LNCAP (cell line): Measurements from ENCODE around the gene METAP1D.

Experiments used
- CTCF ChIP-seq: fragments of 450-650 bp; IDR thresholded peaks from 2 replicates; pipeline ENCODE4 v1.5.1; 2017; ENCODE audit warnings: mild to moderate bottlenecking

Gene METAP1D

DNA sequence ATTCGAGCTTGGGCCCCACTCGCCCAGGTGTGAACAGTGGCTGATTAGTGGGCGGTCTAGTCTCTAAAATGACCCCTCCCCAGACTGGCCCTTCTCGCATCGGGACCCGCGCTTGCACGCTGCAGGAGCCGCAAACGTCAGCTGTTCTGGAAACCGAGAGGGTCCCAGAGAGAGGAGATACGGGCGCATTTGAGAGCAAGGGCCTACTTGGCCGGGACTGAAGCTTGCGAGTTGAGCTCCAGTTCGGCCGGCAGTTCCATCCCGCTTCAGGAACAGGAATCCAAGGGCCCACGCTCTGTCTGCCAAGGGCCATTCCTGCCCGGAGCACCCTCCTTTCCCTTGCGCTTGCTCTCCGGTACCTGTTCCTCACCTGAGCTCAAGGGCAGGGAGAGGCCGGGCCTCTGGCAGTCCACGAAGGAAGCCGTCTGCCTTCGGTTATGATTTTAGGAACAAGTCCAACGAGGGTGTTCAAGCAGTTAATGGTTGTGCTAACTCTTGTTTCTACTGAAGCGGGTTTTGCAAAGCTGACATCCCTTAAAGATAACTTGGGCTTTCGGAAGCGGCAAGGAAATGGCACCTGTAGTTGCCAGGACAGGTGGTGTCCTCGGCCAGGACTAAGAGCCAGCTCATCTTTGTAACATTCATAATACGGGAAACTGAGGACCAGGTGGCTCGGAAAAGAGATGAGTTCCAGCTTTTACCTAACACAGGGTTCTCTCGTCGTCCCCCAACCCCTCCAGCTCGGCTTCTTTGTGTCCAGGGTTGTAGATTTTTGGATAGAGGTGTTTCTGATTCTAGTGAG lies 81.7 kb downstream of the METAP1D start:
- no peak for TF ChIP-seq CTCF

GRCh38 chr2:172082105-172082943 lies 82.6 kb downstream of the METAP1D start:
- TF ChIP-seq CTCF = no peak

GRCh38 chr2:172082944-172083627 lies 83.3 kb downstream of the METAP1D start:
- TF ChIP-seq CTCF = no peak

- no peak for TF ChIP-seq CTCF
These were observed 84.1 kb downstream of the METAP1D start for GRCh38 chr2:172083628-172084394.

- no peak for TF ChIP-seq CTCF
These were observed 84.6 kb downstream of the METAP1D start for GRCh38 chr2:172084395-172084644.

DNA sequence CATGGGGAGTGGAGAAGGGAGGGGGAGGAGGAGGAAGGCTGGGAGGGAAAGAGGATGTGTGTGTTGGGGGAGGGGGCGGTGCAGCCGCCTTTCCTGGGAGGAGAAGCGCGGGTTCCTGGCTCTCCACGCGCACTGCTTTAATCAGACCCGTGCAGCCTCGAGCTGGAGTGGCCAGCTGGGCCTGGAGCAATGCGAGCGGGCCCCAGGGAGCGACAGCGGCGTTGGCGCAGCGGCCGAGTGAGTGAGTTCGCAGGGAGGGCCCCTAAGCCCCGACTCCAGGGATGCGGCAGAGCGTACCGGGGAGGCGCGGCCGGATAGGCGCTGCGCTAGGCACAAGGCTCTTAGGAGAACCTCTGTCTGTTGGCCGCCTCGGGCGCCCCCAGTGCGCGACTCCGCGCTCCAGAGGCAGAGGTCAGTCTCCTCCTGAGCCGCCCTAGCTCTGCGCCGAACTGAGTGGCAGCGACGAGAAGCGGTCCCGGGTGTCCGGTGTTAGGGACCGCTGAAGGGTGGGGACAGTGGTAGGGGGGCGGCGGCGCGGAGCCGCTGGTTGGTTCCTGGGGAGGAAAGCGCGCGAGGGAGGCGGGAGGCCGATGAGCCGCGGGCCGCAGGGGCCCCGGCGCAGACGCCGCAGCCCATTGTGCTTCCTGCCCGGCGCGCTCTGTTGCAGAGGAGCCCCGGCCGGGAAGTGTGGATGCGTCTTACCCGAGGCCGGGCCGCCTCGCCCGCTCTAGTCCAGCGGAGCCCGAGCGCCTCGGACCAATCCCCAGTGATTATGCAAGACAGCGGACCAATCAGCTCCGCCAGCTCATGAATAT lies 85.1 kb downstream of the METAP1D start:
- TF ChIP-seq CTCF = no peak
